Cardiac muscle cell (in vitro differentiated cells and primary cell): ENCODE data around the gene OGFOD2. TPM values are rescaled to one million over a fixed set of nuclear protein-coding genes. Genes with fewer than 3 reads are reported as not detected.
A peak's percentile ranks its signal among the peaks of the same experiment; 100 is the strongest.

Source experiments
- DNase-seq, 2 donors: peaks; one replicate each; pipeline versions ENCODE4 v3.0.0 to v3.0.0-alpha.2; 2010 to 2017; ENCODE audit warnings: low read depth in 1 of 2, low spot score in 1 of 2
- H3K27ac ChIP-seq: fragments of 200-600 bp; sonication (generic); 2 replicates; pipeline ENCODE4 v1.5.1; 2016
- H3K27me3 ChIP-seq: fragments of 200-600 bp; sonication (generic); 2 replicates; pipeline ENCODE4 v1.6.0; 2016; ENCODE audit warnings: control low read depth
- H3K36me3 ChIP-seq: fragments of 200-600 bp; sonication (generic); 2 replicates; pipeline ENCODE4 v1.5.1; 2016; ENCODE audit warnings: control low read depth
- H3K4me1 ChIP-seq: fragments of 200-600 bp; sonication (generic); 2 replicates; pipeline ENCODE4 v1.8.1; 2017; ENCODE audit warnings: low read depth, mild to moderate bottlenecking, mixed run types
- H3K4me3 ChIP-seq: fragments of 200-600 bp; sonication (generic); 2 replicates; pipeline ENCODE4 v1.5.1; 2016; ENCODE audit warnings: mild to moderate bottlenecking
- H3K9me3 ChIP-seq: fragments of 200-600 bp; sonication (generic); 2 replicates; pipeline ENCODE4 v1.5.1; 2017; ENCODE audit warnings: low read depth, mild to moderate bottlenecking, control low read depth
- polyA plus RNA-seq: library from polyadenylated mRNA; unstranded; fragments of >200 nt; fragmentation: Nextera tagmentation; extraction: Ambion mirVana; gene quantifications from 2 replicates; pipeline ENCODE4 v1.2.1, GENCODE V29; 2016
- total RNA-seq: library from RNA; depleted of rRNA; stranded (reverse); fragments of >200 nt; gene quantifications from 2 replicates; pipeline ENCODE4 v1.2.3, GENCODE V29; 2016
- TF ChIP-seq, protein P1 (sequence below): IDR thresholded peaks from 2 replicates; pipeline ENCODE4 v1.5.1; 2012; ENCODE audit warnings: low read depth, mild to moderate bottlenecking, low read length

Gene OGFOD2
- total and polyA plus RNA-seq, 2 experiments from 2014 or later: 41.8 to 44.4 TPM

DNA sequence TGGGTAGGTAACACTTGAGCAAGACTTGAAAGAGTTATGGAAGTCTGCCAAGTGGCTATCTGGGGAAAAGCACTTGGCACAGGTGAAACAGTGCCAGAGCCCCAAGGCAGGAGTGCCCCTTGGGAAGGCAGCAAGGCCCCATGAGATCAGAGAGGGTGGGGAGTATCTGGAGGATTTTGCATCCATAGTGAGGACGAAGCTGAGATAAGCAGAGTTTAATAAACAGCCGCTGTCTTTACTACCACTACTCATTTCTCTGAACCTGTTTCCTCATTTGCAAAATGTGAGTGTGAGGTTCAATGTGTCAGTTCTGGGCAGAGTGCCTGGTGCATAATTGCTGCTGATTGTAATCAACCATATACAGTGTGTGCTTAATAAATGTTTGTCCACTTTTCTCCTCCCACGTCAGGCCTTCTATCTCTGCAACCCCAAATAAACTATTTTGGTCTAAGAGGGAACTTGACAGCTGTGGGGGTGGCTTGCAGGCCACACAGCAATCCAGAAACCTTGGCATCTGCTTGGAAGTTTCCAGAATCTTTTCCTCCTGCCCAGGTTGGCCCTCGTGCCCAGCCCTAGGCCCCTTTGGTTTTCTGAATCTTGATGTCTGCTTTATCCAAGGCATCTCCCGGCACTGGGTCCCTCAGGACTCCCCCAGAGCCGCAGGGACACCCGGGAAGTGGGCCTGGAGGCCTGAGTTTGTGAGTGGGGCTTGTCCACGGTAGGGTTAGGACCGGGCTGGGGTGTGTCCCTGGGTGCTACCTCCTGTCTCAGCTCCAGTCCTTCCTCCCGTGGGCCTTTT lies 13.3 kb upstream of the OGFOD2 start:
- Histone ChIP-seq H3K27ac (no peak overlapping the region), H3K4me1 (peaks cover 14% of the 10 kb centered on the region), H3K36me3 (no peaks in the 10 kb centered on the region), H3K27me3 (no peaks in the 10 kb centered on the region), H3K9me3 (no peaks in the 10 kb centered on the region), H3K4me3 (no peak overlapping the region)
- DNase-seq: peak in 1 of 2 donors; percentile 38
- TF ChIP-seq, protein P1, sequence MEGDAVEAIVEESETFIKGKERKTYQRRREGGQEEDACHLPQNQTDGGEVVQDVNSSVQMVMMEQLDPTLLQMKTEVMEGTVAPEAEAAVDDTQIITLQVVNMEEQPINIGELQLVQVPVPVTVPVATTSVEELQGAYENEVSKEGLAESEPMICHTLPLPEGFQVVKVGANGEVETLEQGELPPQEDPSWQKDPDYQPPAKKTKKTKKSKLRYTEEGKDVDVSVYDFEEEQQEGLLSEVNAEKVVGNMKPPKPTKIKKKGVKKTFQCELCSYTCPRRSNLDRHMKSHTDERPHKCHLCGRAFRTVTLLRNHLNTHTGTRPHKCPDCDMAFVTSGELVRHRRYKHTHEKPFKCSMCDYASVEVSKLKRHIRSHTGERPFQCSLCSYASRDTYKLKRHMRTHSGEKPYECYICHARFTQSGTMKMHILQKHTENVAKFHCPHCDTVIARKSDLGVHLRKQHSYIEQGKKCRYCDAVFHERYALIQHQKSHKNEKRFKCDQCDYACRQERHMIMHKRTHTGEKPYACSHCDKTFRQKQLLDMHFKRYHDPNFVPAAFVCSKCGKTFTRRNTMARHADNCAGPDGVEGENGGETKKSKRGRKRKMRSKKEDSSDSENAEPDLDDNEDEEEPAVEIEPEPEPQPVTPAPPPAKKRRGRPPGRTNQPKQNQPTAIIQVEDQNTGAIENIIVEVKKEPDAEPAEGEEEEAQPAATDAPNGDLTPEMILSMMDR: no peak

GRCh38 chr12:122963941-122964265 lies 11.1 kb upstream of the OGFOD2 start:
- no peak overlapping the region for H3K4me3 ChIP-seq
- H3K9me3 ChIP-seq: no peaks in the 10 kb centered on the region
- H3K4me1 ChIP-seq: peaks cover 14% of the 10 kb centered on the region
- no peaks in the 10 kb centered on the region for H3K36me3 ChIP-seq
- TF ChIP-seq, protein P1: no peak
- H3K27ac ChIP-seq: no peak overlapping the region
- no peaks in the 10 kb centered on the region for H3K27me3 ChIP-seq
- DNase-seq: peak in 1 of 2 donors; percentile 67

DNA sequence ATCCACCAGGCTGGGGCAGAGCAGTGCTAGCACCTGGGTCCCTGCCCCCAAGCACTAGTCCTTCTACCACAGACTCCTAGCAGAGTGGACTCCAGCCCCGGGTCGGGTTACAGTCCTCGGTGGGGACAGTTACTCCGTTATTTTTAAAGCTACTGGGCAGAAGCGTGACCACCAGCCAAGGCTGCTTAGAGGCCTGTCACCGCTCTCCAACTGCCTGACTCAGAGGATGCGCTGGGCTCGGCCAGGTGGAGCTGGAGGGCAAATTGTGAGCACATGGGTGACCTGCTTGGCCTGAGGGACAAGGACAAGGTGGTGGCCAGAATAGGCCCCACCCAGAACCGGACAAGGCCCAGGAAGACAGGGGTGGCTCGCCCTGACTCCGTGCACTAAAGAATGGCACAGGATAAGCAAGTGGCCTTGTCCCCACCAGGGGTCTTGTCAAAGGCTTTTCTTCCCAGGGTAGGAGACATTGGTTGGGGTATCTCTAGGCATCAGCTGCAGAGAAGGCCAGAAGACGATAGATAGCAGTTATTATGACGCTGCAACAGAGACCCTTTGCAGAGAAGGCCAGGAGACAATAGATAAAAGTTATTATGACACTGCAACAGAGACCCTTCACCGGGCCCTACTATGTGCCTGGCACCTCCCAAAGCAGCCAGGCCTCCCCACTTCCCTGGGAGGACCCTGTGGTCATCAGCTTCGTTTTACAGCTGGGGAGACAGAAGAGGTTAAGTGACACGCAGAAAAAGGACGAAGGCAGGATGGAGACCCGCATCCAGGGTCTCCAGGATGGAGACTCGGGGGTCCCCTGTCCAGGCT lies 10.4 kb upstream of the OGFOD2 start:
- Histone ChIP-seq H3K36me3 (no peaks in the 10 kb centered on the region), H3K9me3 (no peaks in the 10 kb centered on the region), H3K27ac (no peak overlapping the region), H3K4me3 (no peak overlapping the region), H3K4me1 (peaks cover 14% of the 10 kb centered on the region), H3K27me3 (no peaks in the 10 kb centered on the region)
- no peak for DNase-seq
- TF ChIP-seq, protein P1: no peak

DNA sequence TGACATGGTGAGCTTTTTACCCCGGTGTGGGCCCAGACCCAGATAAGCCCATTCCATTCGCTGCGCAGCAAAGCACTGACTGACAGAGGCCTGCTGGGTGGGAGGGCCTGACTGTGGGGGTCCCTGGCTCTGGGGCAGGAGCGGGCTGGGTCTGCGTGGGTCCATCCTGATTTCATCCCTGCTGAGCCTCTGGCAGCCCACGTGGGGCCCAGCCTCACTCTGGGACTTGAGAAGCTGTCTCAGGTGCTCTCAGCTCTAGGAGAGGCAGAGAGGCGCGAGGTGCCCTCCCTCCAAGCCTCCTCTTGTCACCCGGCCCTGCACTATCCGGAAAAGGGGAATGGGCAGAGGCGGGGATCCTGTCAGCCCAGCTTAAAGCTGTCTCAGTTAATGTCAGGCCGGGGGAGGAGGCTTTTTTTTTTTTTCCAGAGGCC lies 9.7 kb upstream of the OGFOD2 start:
- peak overlapping the region; percentile 58 for H3K4me3 ChIP-seq
- DNase-seq: no peak
- no peaks in the 10 kb centered on the region for H3K9me3 ChIP-seq
- no peaks in the 10 kb centered on the region for H3K27me3 ChIP-seq
- TF ChIP-seq, protein P1: no peak
- peaks cover 14% of the 10 kb centered on the region for H3K4me1 ChIP-seq
- no peak overlapping the region for H3K27ac ChIP-seq
- H3K36me3 ChIP-seq: no peaks in the 10 kb centered on the region

DNA sequence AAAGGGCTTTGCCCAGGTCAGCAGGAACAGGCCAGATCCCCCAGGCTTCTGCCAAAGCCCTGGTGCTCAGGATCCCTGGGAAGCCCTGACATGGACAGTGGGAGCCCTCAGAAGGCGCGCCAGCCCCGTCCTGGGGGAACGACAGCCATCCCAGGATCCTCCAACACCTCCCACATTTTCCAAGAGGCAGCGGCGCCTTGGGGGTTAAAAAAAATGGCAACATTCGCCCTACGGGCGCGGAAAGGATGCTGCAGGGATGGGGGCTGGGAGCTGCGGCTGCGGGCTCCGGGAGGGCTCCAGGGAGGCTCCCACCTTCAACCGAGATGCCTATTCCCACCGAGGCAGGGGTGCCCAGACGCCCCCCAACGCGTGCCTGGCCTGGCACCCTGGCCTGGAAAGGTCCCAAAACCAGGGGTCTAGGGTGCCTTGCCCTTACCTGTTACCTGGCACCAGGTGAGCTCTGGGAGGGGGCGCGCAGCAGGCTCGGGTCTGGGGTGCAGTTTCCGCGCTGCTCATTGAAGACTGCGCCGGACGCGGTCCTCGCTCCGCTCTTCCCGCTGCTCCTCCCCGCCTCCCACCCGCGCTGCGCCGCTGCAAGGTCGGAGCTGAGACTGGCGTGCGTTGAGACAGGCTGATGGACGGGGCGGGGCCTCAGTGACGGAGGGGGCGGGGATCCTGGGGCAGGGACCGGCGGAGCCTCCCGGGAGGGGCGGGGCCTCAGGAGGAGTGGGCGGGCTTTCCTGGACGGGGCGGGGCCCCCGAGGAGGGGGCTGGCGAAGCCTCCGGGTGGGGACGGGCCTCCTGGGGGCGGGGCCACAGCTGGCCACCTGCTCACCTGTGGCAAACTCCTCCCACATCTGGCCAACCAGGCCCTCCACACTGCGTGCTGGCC lies 8.9 kb upstream of the OGFOD2 start, which contains the start of gene ABCB9:
ABCB9 (minus strand) TSS at position 613 of the 892 bp plus-strand sequence. CDS start 6,228 bp downstream, outside the sequence.
- Histone ChIP-seq H3K27me3 (no peaks in the 10 kb centered on the region), H3K4me1 (peaks cover 14% of the 10 kb centered on the region), H3K9me3 (no peaks in the 10 kb centered on the region), H3K36me3 (no peaks in the 10 kb centered on the region), H3K27ac (no peak within 1 kb of the TSS), H3K4me3 (peak within 1 kb of the TSS; percentile 58)
- DNase-seq: peak; percentile 93 to 96
- TF ChIP-seq, protein P1: no peak
